Pons (tissue), 1 donor: ENCODE measurements around the gene STAT6.

Source experiments
- DNase-seq: peaks from one replicate; pipeline ENCODE4 v3.0.0-alpha.2; 2016; ENCODE audit warnings: low spot score

Gene STAT6

GRCh38 chr12:57099766-57100165 is 11.4 kb downstream of the STAT6 start:
- no peak for DNase-seq

DNA sequence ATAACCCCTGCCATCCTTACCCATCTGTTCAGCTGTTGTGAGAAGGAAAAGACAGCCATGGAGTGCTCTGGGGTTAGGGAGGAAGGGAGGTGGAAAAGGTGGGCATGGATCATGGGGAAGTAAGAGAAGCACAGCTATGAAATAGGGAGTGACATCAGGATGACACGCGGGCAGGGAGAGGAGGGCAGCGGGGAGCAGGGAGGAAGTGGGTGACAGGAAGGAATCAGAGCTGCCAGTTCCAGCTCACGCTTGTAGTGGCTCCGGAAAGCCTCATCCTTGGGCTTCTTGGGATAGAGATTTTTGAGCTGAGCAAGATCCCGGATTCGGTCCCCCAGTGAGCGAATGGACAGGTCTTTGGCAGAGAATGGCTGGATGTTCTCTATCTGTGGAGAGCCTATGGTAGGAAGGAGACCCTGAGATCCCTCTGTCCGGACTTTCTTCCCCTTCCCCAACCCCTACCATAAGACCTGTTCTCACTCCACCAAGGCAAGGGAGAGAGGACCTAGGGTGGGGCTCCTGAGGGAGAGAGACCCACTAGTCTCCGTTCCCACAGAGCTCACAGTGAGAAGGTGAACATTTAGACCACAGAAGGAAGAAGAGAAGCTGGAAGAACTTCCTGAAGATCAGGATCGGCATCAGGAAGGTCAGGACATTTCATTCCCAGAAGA is 12.0 kb downstream of the STAT6 start:
- DNase-seq: no peak

DNA sequence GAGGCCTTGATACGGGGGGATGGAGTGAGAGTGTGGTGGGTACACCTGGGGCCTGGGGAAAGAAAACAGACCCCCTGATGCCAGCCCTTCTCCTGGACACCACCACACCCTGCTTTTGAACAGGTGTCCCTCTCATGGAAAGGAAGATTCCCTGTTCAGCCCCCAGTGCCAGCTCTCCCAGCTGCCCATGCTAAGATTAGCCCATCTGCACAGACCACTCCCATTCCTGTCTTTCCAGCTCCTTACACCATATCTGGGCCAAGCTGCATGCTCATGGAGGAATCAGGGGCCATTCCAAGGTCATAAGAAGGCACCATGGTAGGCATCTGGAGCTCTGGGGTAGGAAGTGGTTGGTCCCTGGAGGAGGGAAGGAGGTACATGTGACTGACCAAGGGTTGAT is 12.6 kb downstream of the STAT6 start:
- no peak for DNase-seq

GRCh38 chr12:57097554-57097835 is 13.7 kb downstream of the STAT6 start:
- no peak for DNase-seq

DNA sequence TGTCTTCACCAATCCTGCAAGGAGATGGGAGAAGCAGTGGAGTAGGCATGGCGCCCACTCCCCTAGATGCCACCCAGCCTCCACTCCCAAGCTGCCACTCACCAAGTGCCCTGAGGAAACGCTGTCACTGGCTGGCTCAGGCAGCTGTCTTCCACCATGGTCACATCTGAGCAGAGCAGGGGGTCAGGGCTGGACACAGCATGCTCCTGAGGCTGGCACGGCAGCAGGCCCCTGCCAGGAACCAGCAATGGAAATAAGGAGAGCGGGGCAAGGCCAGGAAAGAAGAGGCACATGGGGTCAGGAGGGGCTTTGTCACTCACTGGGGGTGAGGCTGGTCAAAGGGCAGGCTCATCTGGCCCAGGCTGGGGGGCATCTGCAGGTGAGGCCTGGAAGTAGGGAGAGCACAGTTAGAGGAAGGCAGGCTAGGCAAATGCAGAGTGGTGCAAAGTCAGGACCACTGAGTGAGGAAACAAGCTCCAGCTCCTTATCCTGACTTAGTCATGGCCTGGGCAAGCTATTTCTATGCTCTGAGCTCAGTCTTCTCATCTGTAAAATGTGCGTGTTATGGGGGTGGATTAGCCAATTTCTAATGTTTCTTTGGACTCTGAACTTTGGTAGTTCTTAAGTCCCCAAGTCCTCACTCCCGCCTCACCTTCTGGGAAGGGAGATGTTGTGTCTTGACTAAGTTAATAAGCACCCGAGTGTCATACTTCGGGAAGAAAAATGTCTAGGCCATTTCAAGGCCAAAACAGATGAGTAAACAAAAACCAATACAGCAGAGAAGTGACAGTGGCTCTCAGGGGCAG is 14.2 kb downstream of the STAT6 start:
- DNase-seq: no peak

DNA sequence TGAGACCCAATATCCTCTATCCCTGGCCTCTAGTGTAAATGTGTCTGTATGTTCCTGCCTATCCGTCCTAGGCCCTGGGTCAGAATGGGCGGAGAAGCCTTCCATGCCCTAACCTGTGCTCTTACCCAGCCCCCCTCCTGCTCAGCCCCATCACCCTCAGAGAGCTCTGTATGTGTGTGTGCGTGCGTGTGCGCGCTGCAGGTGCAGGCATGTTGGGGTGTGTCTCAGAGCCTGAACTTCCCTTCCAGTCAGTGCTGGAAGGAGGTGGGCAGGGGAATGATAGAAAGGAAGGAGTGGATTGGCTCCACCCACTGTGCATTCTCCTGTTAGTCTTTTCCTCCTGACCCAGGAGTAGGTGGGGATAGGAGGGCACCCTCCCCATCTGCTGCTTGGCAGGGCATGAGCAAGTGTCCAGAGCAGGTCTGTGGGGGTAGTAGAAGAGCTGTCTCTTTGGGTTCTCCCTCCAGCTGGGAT is 15.0 kb downstream of the STAT6 start:
- no peak for DNase-seq

DNA sequence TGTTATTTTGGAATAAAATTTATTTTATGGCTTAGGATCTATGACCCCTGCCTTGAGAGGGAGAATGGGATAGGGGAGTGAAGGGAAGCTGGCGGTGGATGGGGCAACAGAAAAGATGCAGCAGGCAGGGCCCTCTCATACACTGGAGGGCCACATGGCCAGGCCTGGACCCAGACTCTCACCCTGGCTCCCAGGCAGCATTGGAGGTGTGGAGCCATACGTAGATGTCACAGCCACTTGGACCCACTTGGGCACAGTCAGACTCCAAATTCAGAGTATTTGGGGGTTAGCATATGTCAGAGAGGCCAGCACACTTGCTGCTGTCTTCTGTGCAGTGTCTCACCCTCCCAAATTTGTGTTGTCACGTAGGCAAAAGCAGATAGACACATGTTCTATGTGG is 15.7 kb downstream of the STAT6 start:
- DNase-seq: no peak

- no peak for DNase-seq
Observed at GRCh38 chr12:57094208-57095160, 16.7 kb downstream of the STAT6 start.

GRCh38 chr12:57093415-57094207 is 17.6 kb downstream of the STAT6 start:
- DNase-seq: no peak

DNA sequence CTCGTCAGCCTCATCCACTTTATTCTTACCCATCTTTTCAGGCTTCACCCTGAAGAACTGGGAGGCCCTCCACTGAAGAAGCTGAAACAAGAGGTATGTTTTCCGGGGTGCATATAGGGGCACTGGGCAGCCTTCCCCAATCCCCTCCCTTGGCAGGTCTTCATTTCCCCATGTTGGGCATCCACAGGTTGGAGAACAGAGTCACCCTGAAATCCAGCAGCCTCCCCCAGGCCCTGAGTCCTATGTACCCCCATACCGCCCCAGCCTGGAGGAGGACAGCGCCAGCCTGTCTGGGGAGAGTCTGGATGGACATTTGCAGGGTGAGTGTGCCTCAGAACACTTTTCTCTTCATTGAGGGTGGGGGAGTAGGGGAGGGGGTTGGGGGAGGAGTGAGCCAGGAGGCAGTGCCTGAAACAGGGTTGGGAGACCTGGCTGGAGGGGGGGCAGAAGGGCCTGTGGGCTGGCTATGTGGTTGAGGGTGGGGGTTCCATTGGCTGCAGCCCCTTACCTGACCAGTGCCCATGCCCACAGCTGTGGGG is 18.2 kb downstream of the STAT6 start:
- no peak for DNase-seq

- DNase-seq: no peak
Observed at GRCh38 chr12:57092529-57092862, 18.7 kb downstream of the STAT6 start.

- no peak for DNase-seq
Observed at GRCh38 chr12:57091638-57092528, 19.3 kb downstream of the STAT6 start.

GRCh38 chr12:57090924-57091637 is 20.1 kb downstream of the STAT6 start:
- peak; percentile 61 for DNase-seq

GRCh38 chr12:57090490-57090889 is 20.7 kb downstream of the STAT6 start:
- no peak for DNase-seq

DNA sequence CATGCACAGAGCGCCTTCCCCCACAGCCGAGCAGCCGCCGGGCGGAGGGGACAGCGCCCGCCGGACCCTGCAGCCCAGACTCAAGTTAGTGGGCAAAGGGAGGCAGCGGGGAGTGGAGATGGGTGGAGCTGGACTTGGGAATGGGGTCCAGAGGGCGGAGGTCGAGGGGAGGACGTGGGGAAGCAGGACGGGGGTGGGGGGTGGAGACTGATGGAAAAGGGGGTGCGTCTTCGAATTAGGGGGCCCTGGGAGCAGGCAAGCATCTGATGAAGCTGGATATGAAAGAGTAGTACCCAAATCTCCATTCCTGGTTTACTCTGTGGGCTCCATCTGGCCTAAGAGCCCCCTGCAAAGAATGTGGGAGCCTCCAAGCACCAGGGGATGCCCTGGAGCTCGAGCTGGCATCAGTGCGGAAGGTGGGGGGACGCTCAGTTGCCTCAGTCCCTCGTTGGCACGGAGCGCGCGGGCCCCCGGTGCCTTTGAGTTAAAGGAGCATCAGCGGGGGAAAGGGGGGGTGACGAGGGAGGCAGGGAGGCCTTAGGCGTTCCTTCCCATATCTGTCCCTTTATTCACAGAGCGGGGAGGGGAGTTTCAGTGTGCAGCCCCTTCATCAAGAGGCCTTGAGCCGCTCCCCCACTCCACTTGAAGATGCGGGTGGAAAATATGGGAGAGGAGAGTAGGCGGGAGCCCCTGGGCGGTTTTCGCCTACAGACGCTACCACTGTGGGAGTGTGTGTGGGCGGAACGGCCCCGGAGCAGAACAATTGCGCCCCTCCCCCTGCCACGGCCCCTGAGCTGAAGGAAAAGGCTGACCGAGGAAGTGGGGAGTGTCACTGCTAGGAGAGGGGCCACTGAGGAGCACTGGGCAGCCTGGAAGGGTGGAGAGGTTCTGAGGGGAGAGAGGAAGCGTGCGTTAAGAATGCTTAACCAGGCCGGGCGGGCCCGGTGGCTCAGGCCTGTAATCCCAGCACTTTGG is 21.6 kb downstream of the STAT6 start:
- DNase-seq: peak; percentile 53

DNA sequence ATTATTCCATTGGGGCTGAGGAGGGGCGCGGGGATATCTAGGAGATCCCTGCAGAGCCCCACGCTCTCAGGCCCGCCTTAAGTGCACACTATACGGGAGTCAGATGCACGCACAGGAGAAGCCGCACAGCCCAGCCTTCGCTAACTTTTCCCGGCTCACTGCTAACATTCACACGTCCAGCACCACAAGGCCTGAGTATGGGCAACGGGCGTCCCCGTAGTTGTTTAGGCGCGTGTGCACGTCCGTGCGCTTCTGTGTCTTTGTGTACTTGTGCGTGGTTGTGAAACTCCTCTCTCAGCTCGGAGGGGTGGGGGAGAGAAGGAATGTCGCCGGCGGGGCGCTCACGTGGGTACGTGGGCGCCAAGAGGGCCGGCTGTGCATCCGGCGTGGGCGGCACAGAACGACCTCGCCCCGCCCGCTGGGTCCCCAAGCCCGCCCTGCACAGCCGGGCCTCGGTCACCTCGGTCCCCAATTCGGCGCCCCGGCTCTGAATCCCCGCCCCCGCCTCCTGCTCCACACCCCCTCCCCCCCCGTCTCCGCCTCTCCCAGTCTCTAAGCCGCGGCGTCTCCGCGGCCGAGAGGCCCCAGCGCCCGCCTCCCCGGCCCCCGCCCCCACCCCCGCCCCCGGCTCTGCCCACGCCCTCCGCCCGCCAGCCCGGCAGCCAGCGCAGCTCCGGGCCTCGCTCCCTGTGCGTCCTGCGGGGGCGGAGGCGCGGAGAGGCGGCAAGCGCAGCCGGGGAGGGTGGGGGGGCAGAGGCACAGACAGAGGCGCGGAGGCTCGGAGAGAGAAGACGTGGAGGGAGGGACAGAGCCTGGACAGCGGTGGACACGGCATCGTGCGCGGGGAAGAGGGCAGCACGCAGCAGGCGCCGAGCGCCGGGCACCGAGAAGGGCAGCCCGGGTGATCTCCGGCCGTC is 22.6 kb downstream of the STAT6 start, which contains the start of gene NAB2:
NAB2 (plus strand) TSS at position 761 of the 917 bp plus-strand sequence. CDS start 158 bp downstream, outside the sequence.
- DNase-seq: peak; percentile 89

DNA sequence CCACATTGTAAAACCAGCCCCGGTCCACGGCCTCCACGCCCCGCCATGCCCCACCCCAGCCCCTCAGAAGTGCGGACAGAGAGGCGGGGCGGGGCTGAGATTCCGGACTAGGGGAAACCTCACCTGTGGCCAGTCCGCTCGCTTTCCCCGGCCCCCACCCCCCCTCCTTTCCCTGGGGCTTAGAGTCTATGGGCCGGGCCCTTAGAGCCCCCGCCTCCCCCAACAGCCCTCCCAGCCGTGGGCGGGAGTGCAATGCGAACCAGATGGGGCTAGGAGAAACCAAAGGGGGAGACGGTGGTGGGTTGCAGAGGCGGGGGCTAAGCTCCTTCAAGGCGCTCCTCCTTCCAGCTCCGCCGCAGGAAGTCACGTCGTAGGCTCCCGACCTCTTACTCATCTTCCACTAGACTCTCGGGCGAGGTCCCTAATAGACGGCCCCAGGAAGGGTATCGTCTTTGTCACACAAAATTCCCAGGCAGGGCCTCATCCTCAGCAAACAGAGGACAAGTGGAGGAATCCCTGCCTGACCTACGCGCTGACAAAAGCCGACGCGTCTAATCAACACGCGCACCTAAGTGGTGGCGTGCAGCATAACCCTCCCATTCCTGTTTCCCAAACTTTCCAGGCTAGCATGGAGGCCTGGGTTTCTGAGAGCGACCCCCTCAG is 23.3 kb downstream of the STAT6 start:
- DNase-seq: peak; percentile 38
